Effector CD4-positive, alpha-beta T cell (primary cell): ENCODE data around the gene SLC17A6.

ENCODE experiments used
- DNase-seq: peaks from one replicate; pipeline ENCODE4 v3.0.0-alpha.2; 2020

Gene SLC17A6

GRCh38 chr11:22390283-22390655 lies 52.1 kb downstream of the SLC17A6 start:
- DNase-seq = no peak

- DNase-seq = no peak
These were observed 54.4 kb downstream of the SLC17A6 start for GRCh38 chr11:22392561-22392960.

- DNase-seq = no peak
These were observed 67.2 kb downstream of the SLC17A6 start for GRCh38 chr11:22405377-22405776.

- no peak for DNase-seq
These were observed 69.1 kb downstream of the SLC17A6 start for GRCh38 chr11:22407267-22407666.

- no peak for DNase-seq
These were observed 69.7 kb downstream of the SLC17A6 start for GRCh38 chr11:22407921-22408320.

- DNase-seq = no peak
These were observed 77.3 kb downstream of the SLC17A6 start for GRCh38 chr11:22415476-22415875.

GRCh38 chr11:22416462-22416861 lies 78.3 kb downstream of the SLC17A6 start:
- DNase-seq = no peak

- no peak for DNase-seq
These were observed 88.7 kb downstream of the SLC17A6 start for GRCh38 chr11:22426915-22427314.
